Measurements from ENCODE around the gene IL10RB. TPM values are rescaled to one million over a fixed set of nuclear protein-coding genes. Genes with fewer than 3 reads are reported as not detected.

The IL10RB gene
- total and polyA plus RNA-seq, 2 of the 13 experiments (the other 11 are each of a cell fraction or from before 2014, with no cell fraction given): 17.4 to 18.2 TPM

GRCh38 chr21:33230545-33231324 lies 35.4 kb upstream of the IL10RB start (continued):
- TF ChIP-seq HNF1A (IDR thresholded peaks at IDR 0.05; ENCODE audit: low read depth) (no peak), HNF1A (CRISPR knock-in tag; IDR thresholded peaks at IDR 0.05; ENCODE audit: borderline replicate concordance) (no peak; the same call in 1 of the 2 replicates), ZFP36 (IDR thresholded peaks at IDR 0.05; ENCODE audit: borderline replicate concordance, low read depth, low read length, partially characterized antibody) (no peak), ZNF33B (CRISPR knock-in tag; IDR thresholded peaks at IDR 0.05) (no peak), ZNF121 (CRISPR knock-in tag; IDR thresholded peaks at IDR 0.05) (no peak), ZBTB44 (CRISPR knock-in tag; IDR thresholded peaks at IDR 0.05) (no peak), ZNF616 (CRISPR knock-in tag; IDR thresholded peaks at IDR 0.05; ENCODE audit: low read depth) (no peak), YEATS2 (CRISPR knock-in tag; IDR thresholded peaks at IDR 0.05; ENCODE audit: borderline replicate concordance) (no peak), HDAC2 (CRISPR knock-in tag; IDR thresholded peaks at IDR 0.05) (no peak), BCL6 (CRISPR knock-in tag; IDR thresholded peaks at IDR 0.05) (no peak), AFF4 (CRISPR knock-in tag; IDR thresholded peaks at IDR 0.05) (no peak)
